ENCODE data around the gene KCNN3.

DNA sequence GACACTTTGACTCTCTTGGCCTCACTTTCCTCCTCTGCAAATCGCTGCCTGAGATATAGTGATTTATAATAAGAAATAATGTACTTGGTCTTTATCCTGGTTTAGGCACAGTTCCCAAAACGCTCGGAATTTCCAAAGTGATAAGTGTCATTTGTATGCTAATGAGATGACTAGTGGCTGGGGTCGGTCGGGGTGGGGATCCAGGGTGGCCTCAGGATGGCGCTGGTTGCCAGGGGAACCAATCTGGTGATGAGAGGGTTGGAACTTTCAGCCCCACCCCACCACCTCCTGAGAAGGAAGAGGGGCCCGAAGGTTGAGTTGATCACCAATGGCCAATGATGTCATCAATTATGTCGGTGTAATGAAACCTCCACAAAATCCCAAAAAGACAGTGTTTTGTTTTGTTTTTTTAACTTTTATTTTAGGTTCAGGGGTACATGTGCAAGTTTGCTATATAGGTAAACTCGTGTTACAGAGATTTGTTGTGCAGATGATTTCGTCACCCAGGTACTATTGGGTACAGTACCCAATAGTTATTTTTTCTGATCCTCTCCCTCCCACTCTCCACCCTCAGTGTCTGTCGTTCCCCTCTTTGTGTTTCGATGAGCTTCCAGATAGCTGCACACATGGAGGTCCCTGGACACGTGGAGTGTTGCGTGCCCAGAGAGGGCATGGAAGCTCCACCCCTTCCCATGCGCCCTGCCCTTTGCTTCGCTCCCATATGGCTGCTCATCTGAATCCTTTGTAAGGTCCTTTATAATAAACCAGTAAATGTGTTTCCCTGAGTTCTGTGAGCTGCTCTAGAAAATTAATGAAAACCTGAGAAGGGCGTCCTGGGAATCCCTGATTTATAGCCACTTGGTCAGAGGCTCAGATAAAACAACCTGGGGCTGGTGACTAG lies 97.2 kb downstream of the KCNN3 start:
- TF ChIP-seq EZH2 (IDR thresholded peaks at IDR 0.05; ENCODE audit: borderline replicate concordance, insufficient read depth, low read length, poor library complexity, severe bottlenecking) (no peak), CTCF (IDR thresholded peaks at IDR 0.05; ENCODE audit: poor library complexity, severe bottlenecking) (no peak), EP300 (conservative IDR thresholded peaks at IDR 0.05; ENCODE audit: poor library complexity, severe bottlenecking) (no peak), MXI1 (conservative IDR thresholded peaks at IDR 0.05; ENCODE audit: poor library complexity, severe bottlenecking) (no peak), RAD21 (conservative IDR thresholded peaks at IDR 0.05) (no peak), TAF1 (IDR thresholded peaks at IDR 0.05; ENCODE audit: low read depth) (no peak)
